ENCODE measurements around the gene AP5Z1. TPM values are rescaled to one million over a fixed set of nuclear protein-coding genes. Genes with fewer than 3 reads are reported as not detected.

The AP5Z1 gene
- total RNA-seq, 1 experiment from 2014 or later = 38.3 TPM

GRCh38 chr7:4749798-4750197, 25.6 kb upstream of the AP5Z1 start:
- no peak overlapping the region for H3K4me2 ChIP-seq (ENCODE audit: insufficient read depth, insufficient read length, low read length)

More at GRCh38 chr7:4749798-4750197, 25.6 kb upstream of the AP5Z1 start:
- H2BK15ac ChIP-seq (ENCODE audit: low read depth, low read length) = no peak overlapping the region
- peaks cover 25% of the 10 kb centered on the region for H3K27me3 Mint-ChIP-seq (ENCODE audit: low read depth)
- H2AK5ac ChIP-seq (ENCODE audit: insufficient read length, low read length) = no peak overlapping the region
- H3K79me1 ChIP-seq (ENCODE audit: insufficient read depth, low read depth, low read length, poor library complexity, severe bottlenecking) = no peaks in the 10 kb centered on the region
- peaks cover 2% of the 10 kb centered on the region for H3K23me2 ChIP-seq (ENCODE audit: insufficient read length, low read depth, low read length, poor library complexity, severe bottlenecking)
- H4K5ac ChIP-seq (ENCODE audit: insufficient read length, low read depth, low read length) = no peak overlapping the region
- no peak overlapping the region; the same call in 1 of the 2 replicates for H3K14ac ChIP-seq (ENCODE audit: insufficient read depth, low read length)
- no peaks in the 10 kb centered on the region for H3K9me3 ChIP-seq (ENCODE audit: control insufficient read depth, low read depth, low read length)
- no peak overlapping the region for H2AFZ ChIP-seq (ENCODE audit: low read length)
- no peak overlapping the region for H3K18ac ChIP-seq (ENCODE audit: insufficient read length, low read depth, low read length)
- no peaks in the 10 kb centered on the region for H4K20me1 ChIP-seq (ENCODE audit: control insufficient read depth, insufficient read depth, insufficient read length)
- H3K27me3 ChIP-seq (ENCODE audit: insufficient read depth, low read length) = 0 out of 2 replicates have a peak, but pooled peaks cover 2% of the 10 kb centered on the region
- no peak overlapping the region for H2BK20ac ChIP-seq (ENCODE audit: low read depth, low read length, poor library complexity, severe bottlenecking)
- H3K4me1 Mint-ChIP-seq = peaks cover 2 to 10% of the 10 kb centered on the region in 2 experiments; a peak in 3 of 4 replicates
- no peak overlapping the region for H3K9ac ChIP-seq (ENCODE audit: extremely low read depth, insufficient read length, low read length)
- H3K4me1 ChIP-seq (ENCODE audit: insufficient read depth, low read length) = no peaks in the 10 kb centered on the region
- H4K91ac ChIP-seq (ENCODE audit: insufficient read length, low read depth, low read length) = no peak overlapping the region
- H2BK5ac ChIP-seq (ENCODE audit: insufficient read length, low read length) = no peak overlapping the region
- TF ChIP-seq, protein P1, sequence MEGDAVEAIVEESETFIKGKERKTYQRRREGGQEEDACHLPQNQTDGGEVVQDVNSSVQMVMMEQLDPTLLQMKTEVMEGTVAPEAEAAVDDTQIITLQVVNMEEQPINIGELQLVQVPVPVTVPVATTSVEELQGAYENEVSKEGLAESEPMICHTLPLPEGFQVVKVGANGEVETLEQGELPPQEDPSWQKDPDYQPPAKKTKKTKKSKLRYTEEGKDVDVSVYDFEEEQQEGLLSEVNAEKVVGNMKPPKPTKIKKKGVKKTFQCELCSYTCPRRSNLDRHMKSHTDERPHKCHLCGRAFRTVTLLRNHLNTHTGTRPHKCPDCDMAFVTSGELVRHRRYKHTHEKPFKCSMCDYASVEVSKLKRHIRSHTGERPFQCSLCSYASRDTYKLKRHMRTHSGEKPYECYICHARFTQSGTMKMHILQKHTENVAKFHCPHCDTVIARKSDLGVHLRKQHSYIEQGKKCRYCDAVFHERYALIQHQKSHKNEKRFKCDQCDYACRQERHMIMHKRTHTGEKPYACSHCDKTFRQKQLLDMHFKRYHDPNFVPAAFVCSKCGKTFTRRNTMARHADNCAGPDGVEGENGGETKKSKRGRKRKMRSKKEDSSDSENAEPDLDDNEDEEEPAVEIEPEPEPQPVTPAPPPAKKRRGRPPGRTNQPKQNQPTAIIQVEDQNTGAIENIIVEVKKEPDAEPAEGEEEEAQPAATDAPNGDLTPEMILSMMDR (conservative IDR thresholded peaks at IDR 0.05) = no peak
- no peak overlapping the region for H3K23ac ChIP-seq (ENCODE audit: insufficient read length, low read depth, low read length)
- no peak overlapping the region for H4K8ac ChIP-seq (replicated peaks; ENCODE audit: insufficient read length, low read depth, low read length)
- no CpG with 5 or more reads among the region's 15 CpGs for WGBS (ENCODE audit: extremely low coverage, insufficient read length, low lambda C conversion rate)
- H2BK12ac ChIP-seq (ENCODE audit: insufficient read length, low read depth, low read length) = no peak overlapping the region
- no peak overlapping the region for H2BK120ac ChIP-seq (ENCODE audit: low read depth, low read length, poor library complexity, severe bottlenecking)
- no peak overlapping the region for H3T11ph ChIP-seq (ENCODE audit: low read length)
- no peak overlapping the region for H3K27ac Mint-ChIP-seq
- no peak overlapping the region for H3K56ac ChIP-seq (ENCODE audit: insufficient read length, low read depth, low read length)
- DNase-seq = no peak
- H3K4ac ChIP-seq (ENCODE audit: low read depth, low read length) = no peak overlapping the region
- no peaks in the 10 kb centered on the region for H3K9me3 Mint-ChIP-seq
- no peaks in the 10 kb centered on the region for H3K79me2 ChIP-seq (ENCODE audit: insufficient read depth, low read length)
- peaks cover 9 to 18% (median 16%) of the 10 kb centered on the region in 3 experiments; a peak in 6 of 7 replicates for H3K36me3 Mint-ChIP-seq (ENCODE audit: insufficient read depth in 1 of 3, low read depth in 3 of 3)
- no peak overlapping the region for H3K4me3 Mint-ChIP-seq
- H3K27ac ChIP-seq (ENCODE audit: insufficient read length, low read depth, low read length) = no peak overlapping the region

Measured in H9 (cell line).